H9 (cell line): ENCODE data around the gene STIL. TPM values are rescaled to one million over a fixed set of nuclear protein-coding genes. Genes with fewer than 3 reads are reported as not detected.

ENCODE experiments used
- DNase-seq: peaks from one replicate; pipeline ENCODE4 v3.0.0-alpha.2; 2017
- H2AFZ ChIP-seq: one replicate; pipeline ENCODE4 v1.6.1; 2013; ENCODE audit warnings: mild to moderate bottlenecking, low read length, control low read depth, moderate library complexity
- H2AK5ac ChIP-seq: 2 replicates; pipeline ENCODE4 v1.6.1; 2013; ENCODE audit warnings: low read length, control low read depth, mixed read lengths; ENCODE audit not compliant: insufficient read length
- H2BK120ac ChIP-seq: one replicate; pipeline ENCODE4 v1.6.1; 2013; ENCODE audit warnings: low read depth, mild to moderate bottlenecking, low read length, control low read depth, inconsistent platforms; ENCODE audit not compliant: poor library complexity, severe bottlenecking
- H2BK12ac ChIP-seq: 2 replicates; pipeline ENCODE4 v1.6.1; 2013; ENCODE audit warnings: low read length, control low read depth, mixed read lengths, low read depth; ENCODE audit not compliant: insufficient read length
- H2BK15ac ChIP-seq: 2 replicates; pipeline ENCODE4 v1.6.1; 2013; ENCODE audit warnings: low read depth, low read length, control low read depth
- H2BK20ac ChIP-seq: one replicate; pipeline ENCODE4 v1.6.1; 2013; ENCODE audit warnings: low read depth, mild to moderate bottlenecking, low read length, control low read depth, inconsistent platforms; ENCODE audit not compliant: poor library complexity, severe bottlenecking
- H2BK5ac ChIP-seq: 2 replicates; pipeline ENCODE4 v1.6.1; 2013; ENCODE audit warnings: low read length, control low read depth, mixed read lengths; ENCODE audit not compliant: insufficient read length
- H3K14ac ChIP-seq: 2 replicates; pipeline ENCODE4 v1.6.1; 2013; ENCODE audit warnings: low read length, control low read depth; ENCODE audit not compliant: insufficient read depth
- H3K18ac ChIP-seq: 2 replicates; pipeline ENCODE4 v1.6.1; 2013; ENCODE audit warnings: low read depth, mild to moderate bottlenecking, mixed read lengths, low read length, control low read depth; ENCODE audit not compliant: insufficient read length
- H3K23ac ChIP-seq: 2 replicates; pipeline ENCODE4 v1.6.1; 2013; ENCODE audit warnings: low read length, control low read depth, mixed read lengths, low read depth; ENCODE audit not compliant: insufficient read length
- H3K23me2 ChIP-seq: 2 replicates; pipeline ENCODE4 v1.6.1; 2013; ENCODE audit warnings: low read depth, mild to moderate bottlenecking, mixed read lengths, low read length, control low read depth; ENCODE audit not compliant: insufficient read length, poor library complexity, severe bottlenecking
- H3K27ac ChIP-seq: 2 replicates; pipeline ENCODE4 v1.5.1; 2013; ENCODE audit warnings: low read length, control low read depth, mixed read lengths, low read depth; ENCODE audit not compliant: insufficient read length
- H3K27me3 ChIP-seq: 2 replicates; pipeline ENCODE4 v1.6.1; 2013; ENCODE audit warnings: low read length, control low read depth, inconsistent platforms; ENCODE audit not compliant: insufficient read depth
- H3K4ac ChIP-seq: 2 replicates; pipeline ENCODE4 v1.6.1; 2013; ENCODE audit warnings: low read depth, mild to moderate bottlenecking, control low read depth, inconsistent platforms, low read length, moderate library complexity
- H3K4me1 ChIP-seq: 2 replicates; pipeline ENCODE4 v1.6.1; 2013; ENCODE audit warnings: low read length, control low read depth, inconsistent platforms; ENCODE audit not compliant: insufficient read depth
- H3K4me2 ChIP-seq: 2 replicates; pipeline ENCODE4 v1.6.1; 2013; ENCODE audit warnings: low read length, control low read depth, mixed read lengths; ENCODE audit not compliant: insufficient read length, insufficient read depth
- H3K56ac ChIP-seq: 2 replicates; pipeline ENCODE4 v1.6.1; 2013; ENCODE audit warnings: low read depth, mild to moderate bottlenecking, mixed read lengths, low read length, control low read depth; ENCODE audit not compliant: insufficient read length
- H3K79me1 ChIP-seq: 2 replicates; pipeline ENCODE4 v1.6.1; 2013; ENCODE audit warnings: low read depth, mild to moderate bottlenecking, moderate library complexity, low read length, control low read depth, inconsistent platforms; ENCODE audit not compliant: insufficient read depth, poor library complexity, severe bottlenecking
- H3K79me2 ChIP-seq: 2 replicates; pipeline ENCODE4 v1.6.1; 2013; ENCODE audit warnings: low read length, control low read depth, inconsistent platforms; ENCODE audit not compliant: insufficient read depth
- H3K9ac ChIP-seq: 2 replicates; pipeline ENCODE4 v1.6.1; 2013; ENCODE audit warnings: low read length, control low read depth, mixed read lengths; ENCODE audit not compliant: insufficient read length; ENCODE audit errors: extremely low read depth
- H3K9me3 ChIP-seq: one replicate; pipeline ENCODE4 v1.6.1; 2013; ENCODE audit warnings: low read depth, low read length, inconsistent platforms; ENCODE audit not compliant: control insufficient read depth
- H3T11ph ChIP-seq: one replicate; pipeline ENCODE4 v1.6.1; 2013; ENCODE audit warnings: mild to moderate bottlenecking, low read length, control low read depth, inconsistent platforms
- H4K20me1 ChIP-seq: one replicate; pipeline ENCODE4 v1.6.1; 2013; ENCODE audit not compliant: control insufficient read depth, insufficient read length, insufficient read depth
- H4K5ac ChIP-seq: 2 replicates; pipeline ENCODE4 v1.6.1; 2013; ENCODE audit warnings: low read depth, mild to moderate bottlenecking, mixed read lengths, low read length, control low read depth; ENCODE audit not compliant: insufficient read length
- H4K8ac ChIP-seq: replicated peaks from 2 replicates; pipeline ENCODE4 v1.6.1; 2013; ENCODE audit warnings: low read length, control low read depth, mixed read lengths, low read depth; ENCODE audit not compliant: insufficient read length
- H4K91ac ChIP-seq: 2 replicates; pipeline ENCODE4 v1.6.1; 2013; ENCODE audit warnings: low read depth, mild to moderate bottlenecking, moderate library complexity, mixed read lengths, low read length, control low read depth; ENCODE audit not compliant: insufficient read length
- H3K27ac Mint-ChIP-seq, 3 experiments: 2 replicates in 2 of 3; 3 replicates in 1 of 3; pipeline ENCODE4 v1.8.0; 2020 to 2021; ENCODE audit warnings: mixed read lengths in 3 of 3, mild to moderate bottlenecking in 1 of 3, moderate library complexity in 1 of 3
- H3K27me3 Mint-ChIP-seq: 2 replicates; pipeline ENCODE4 v1.8.0; 2021; ENCODE audit warnings: low read depth, mild to moderate bottlenecking, moderate library complexity, mixed read lengths
- H3K36me3 Mint-ChIP-seq, 3 experiments: 2 replicates in 2 of 3; 3 replicates in 1 of 3; pipeline ENCODE4 v1.8.0; 2020 to 2021; ENCODE audit warnings: low read depth in 3 of 3, mixed read lengths in 3 of 3; ENCODE audit not compliant: insufficient read depth in 1 of 3
- H3K4me1 Mint-ChIP-seq, 2 experiments: 2 replicates each; pipeline ENCODE4 v1.8.0; 2020; ENCODE audit warnings: mixed read lengths in 2 of 2
- H3K4me3 Mint-ChIP-seq, 2 experiments: 2 replicates in 1 of 2; 3 replicates in 1 of 2; pipeline ENCODE4 v1.8.0; 2020 to 2021; ENCODE audit warnings: mild to moderate bottlenecking in 2 of 2, mixed read lengths in 2 of 2, moderate library complexity in 1 of 2
- H3K9me3 Mint-ChIP-seq, 2 experiments: 2 replicates in 1 of 2; 3 replicates in 1 of 2; pipeline ENCODE4 v1.8.0; 2020; ENCODE audit warnings: mild to moderate bottlenecking in 2 of 2, mixed read lengths in 2 of 2, moderate library complexity in 1 of 2
- CTCF ChIP-seq: fragments of 200-600 bp; sonication (generic); conservative IDR thresholded peaks from 3 replicates; pipeline ENCODE4 v1.8.0; 2021; ENCODE audit warnings: antibody characterized with exemption, mild to moderate bottlenecking
- WGBS: extraction: QIAGEN DNeasy Blood & Tissue Kit; methylation state at CpG from one replicate; pipeline ENCODE4 v1.1.7; 2013; ENCODE audit warnings: missing lambda C conversion rate, low lambda C conversion rate, mixed read lengths; ENCODE audit not compliant: insufficient read length; ENCODE audit errors: extremely low coverage; 5-methylcytosine and 5-hydroxymethylcytosine counted together
- total RNA-seq: library from RNA; stranded (reverse); gene quantifications from 2 replicates; pipeline ENCODE4 v1.2.1, GENCODE V29; 2021

Gene STIL
- total RNA-seq, 1 experiment from 2014 or later: 26.6 TPM

GRCh38 chr1:47334765-47335435 is 21.0 kb upstream of the STIL start:
- Histone ChIP-seq H3K4ac (no peak overlapping the region), H2AFZ (no peak overlapping the region), H3T11ph (no peak overlapping the region), H2BK15ac (no peak overlapping the region), H2BK12ac (no peak overlapping the region), H3K27me3 (no peaks in the 10 kb centered on the region), H2BK20ac (no peak overlapping the region), H4K8ac (no peak overlapping the region), H4K20me1 (no peaks in the 10 kb centered on the region), H3K56ac (no peak overlapping the region), H3K79me2 (peaks cover 2% of the 10 kb centered on the region; the same call in 1 of the 2 replicates), H3K79me1 (no peaks in the 10 kb centered on the region), H2BK5ac (no peak overlapping the region), H3K18ac (no peak overlapping the region), H2BK120ac (no peak overlapping the region), H3K9me3 (no peaks in the 10 kb centered on the region), H4K91ac (no peak overlapping the region), H3K23ac (no peak overlapping the region), H3K27ac (no peak overlapping the region), H2AK5ac (no peak overlapping the region), H3K4me2 (peak overlapping the region; percentile 81), H3K9ac (peak overlapping the region; percentile 69), H3K14ac (no peak overlapping the region), H4K5ac (no peak overlapping the region), H3K23me2 (peaks cover 7% of the 10 kb centered on the region), H3K4me1 (peaks cover 2% of the 10 kb centered on the region; the same call in 1 of the 2 replicates)
- Mint-ChIP-seq H3K9me3 (no peaks in the 10 kb centered on the region; a peak in 1 of 5 replicates), H3K4me3 (peak overlapping the region; percentile 95 to 96; a peak in 4 of 5 replicates), H3K4me1 (peaks cover 6 to 9% of the 10 kb centered on the region in 2 experiments), H3K36me3 (no peaks in the 10 kb centered on the region; a peak in 1 of 7 replicates), H3K27me3 (no peaks in the 10 kb centered on the region), H3K27ac (peak overlapping the region; percentile 95 to 99 (median 95))
- DNase-seq: no peak
- no CpG with 5 or more reads among the region's 9 CpGs for WGBS
- TF ChIP-seq CTCF: no peak
